Middle frontal gyrus (tissue), 1 donor: Measurements from ENCODE around the gene NDUFB10.

Source experiments
- DNase-seq: peaks from one replicate; pipeline ENCODE4 v3.0.0-alpha.2; 2015; ENCODE audit warnings: low spot score; ENCODE audit errors: extremely low spot score

Gene NDUFB10

GRCh38 chr16:2001456-2002355 lies 42.4 kb downstream of the NDUFB10 start:
- DNase-seq, result no peak

GRCh38 chr16:2002406-2003230 lies 43.3 kb downstream of the NDUFB10 start:
- no peak for DNase-seq

GRCh38 chr16:2003231-2003826 lies 44.0 kb downstream of the NDUFB10 start:
- DNase-seq, result no peak

- DNase-seq, result no peak
These were observed 44.7 kb downstream of the NDUFB10 start for GRCh38 chr16:2003827-2004641.

GRCh38 chr16:2004795-2005517 lies 45.6 kb downstream of the NDUFB10 start:
- no peak for DNase-seq

- DNase-seq, result no peak
These were observed 46.3 kb downstream of the NDUFB10 start for GRCh38 chr16:2005646-2006045.

- DNase-seq, result no peak
These were observed 47.0 kb downstream of the NDUFB10 start for GRCh38 chr16:2006317-2006716.

GRCh38 chr16:2007081-2007836 lies 47.9 kb downstream of the NDUFB10 start:
- DNase-seq, result no peak

- no peak for DNase-seq
These were observed 48.7 kb downstream of the NDUFB10 start for GRCh38 chr16:2008009-2008526.

- DNase-seq, result no peak
These were observed 49.4 kb downstream of the NDUFB10 start for GRCh38 chr16:2008631-2009163.

GRCh38 chr16:2009164-2009711 lies 49.9 kb downstream of the NDUFB10 start:
- DNase-seq, result no peak

- peak; percentile 86 for DNase-seq
These were observed 50.6 kb downstream of the NDUFB10 start, which contains the start of gene ZNF598 for GRCh38 chr16:2009791-2010510. Gene ZNF598, minus strand, starts transcription at chr16:2009821.
